Measurements from ENCODE around the gene ADAD1. TPM values are rescaled to one million over a fixed set of nuclear protein-coding genes. Genes with fewer than 3 reads are reported as not detected.
A peak's percentile ranks its signal among the peaks of the same experiment; 100 is the strongest.
"Not testable (repeated sequence)": the region's sequence is repeated elsewhere in the genome, so short reads cannot be mapped to it uniquely, and the experiment has no call there.

The ADAD1 gene
- total RNA-seq, 6 experiments from 2014 or later: not detected

- TF ChIP-seq CTCF (IDR thresholded peaks at IDR 0.05): no peak
- no peak for TF ChIP-seq POLR2A (IDR thresholded peaks at IDR 0.05)
- 95% methylated on average over 4 of the region's 18 CpGs for WGBS (ENCODE audit: insufficient coverage, low coverage, low lambda C conversion rate, missing lambda C conversion rate)
- ATAC-seq (no peak), DNase-seq (no peak)
- Histone ChIP-seq H3K9me3 (no peaks in the 10 kb centered on the region), H3K4me3 (no peak overlapping the region), H3K27ac (no peak overlapping the region), H3K27me3 (no peaks in the 10 kb centered on the region), H3K36me3 (peaks cover 0 to 12% (median 3%) of the 10 kb centered on the region in 4 donors), H3K4me1 (no peaks in the 10 kb centered on the region)
- intact Hi-C loops (cut with DNase I): no loop called here
These were observed 14.0 kb upstream of the ADAD1 start for GRCh38 chr4:122364700-122365404.

- H3K9me3 ChIP-seq; DNase-seq; H3K27me3 ChIP-seq; H3K4me3 ChIP-seq; intact Hi-C loops (cut with DNase I); H3K27ac ChIP-seq; H3K36me3 ChIP-seq; ATAC-seq; H3K4me1 ChIP-seq: not testable (repeated sequence)
- 67% methylated on average over 3 of the region's 3 CpGs for WGBS (ENCODE audit: insufficient coverage, low coverage, low lambda C conversion rate, missing lambda C conversion rate)
These were observed 10.0 kb upstream of the ADAD1 start for GRCh38 chr4:122368786-122369185.

- H3K36me3 ChIP-seq: no peaks in the 10 kb centered on the region
- H3K27ac ChIP-seq: no peak overlapping the region
- ATAC-seq: no peak
- no peaks in the 10 kb centered on the region for H3K9me3 ChIP-seq
- TF ChIP-seq POLR2A (IDR thresholded peaks at IDR 0.05): no peak
- TF ChIP-seq CTCF (IDR thresholded peaks at IDR 0.05): no peak
- no peak for DNase-seq
- H3K4me3 ChIP-seq: no peak overlapping the region
- H3K4me1 ChIP-seq: no peaks in the 10 kb centered on the region
- intact Hi-C loops (cut with DNase I): loop anchor here in 1 of 2 donors (10.0 kb wide), 1 partner anchor 463 kb away; no protein-coding TSS in a partner anchor
- 73% methylated on average over 1 of the region's 1 CpG for WGBS (ENCODE audit: insufficient coverage, low coverage, low lambda C conversion rate, missing lambda C conversion rate)
- no peaks in the 10 kb centered on the region for H3K27me3 ChIP-seq
These were observed 1.5 kb upstream of the ADAD1 start for GRCh38 chr4:122377352-122377751.

GRCh38 chr4:122379239-122379638 is 428 bp downstream of the ADAD1 start:
- no peaks in the 10 kb centered on the region for H3K27me3 ChIP-seq
- ATAC-seq: peak in 1 of 4 donors; percentile 36
- no peak for DNase-seq
- 95% methylated on average over 20 of the region's 44 CpGs for WGBS (ENCODE audit: insufficient coverage, low coverage, low lambda C conversion rate, missing lambda C conversion rate)
- H3K4me3 ChIP-seq: no peak overlapping the region
- H3K4me1 ChIP-seq: no peaks in the 10 kb centered on the region
- no peaks in the 10 kb centered on the region for H3K36me3 ChIP-seq
- TF ChIP-seq CTCF (IDR thresholded peaks at IDR 0.05) (no peak), POLR2A (IDR thresholded peaks at IDR 0.05) (no peak)
- H3K9me3 ChIP-seq: no peaks in the 10 kb centered on the region
- intact Hi-C loops (cut with DNase I): loop anchor here in 1 of 2 donors (10.0 kb wide), 1 partner anchor 464 kb away; no protein-coding TSS in a partner anchor
- H3K27ac ChIP-seq: no peak overlapping the region

GRCh38 chr4:122383341-122383740 is 4.5 kb downstream of the ADAD1 start:
- intact Hi-C loops (cut with DNase I): no loop called here
- H3K4me1 ChIP-seq: no peaks in the 10 kb centered on the region
- TF ChIP-seq POLR2A (IDR thresholded peaks at IDR 0.05) (no peak), CTCF (IDR thresholded peaks at IDR 0.05) (no peak)
- no peaks in the 10 kb centered on the region for H3K36me3 ChIP-seq
- no peak overlapping the region for H3K4me3 ChIP-seq
- no peak overlapping the region for H3K27ac ChIP-seq
- H3K27me3 ChIP-seq: no peaks in the 10 kb centered on the region
- DNase-seq (no peak), ATAC-seq (no peak)
- WGBS (ENCODE audit: insufficient coverage, low coverage, low lambda C conversion rate, missing lambda C conversion rate): 69% methylated on average over 4 of the region's 4 CpGs
- H3K9me3 ChIP-seq: no peaks in the 10 kb centered on the region
